Sigmoid colon (tissue), 7 donors: ENCODE measurements around the gene LZTS3. TPM values are rescaled to one million over a fixed set of nuclear protein-coding genes. Genes with fewer than 3 reads are reported as not detected.

Source experiments
- DNase-seq: peaks from one replicate; pipeline ENCODE4 v3.0.0-alpha.2; 2019
- H3K27ac ChIP-seq, 4 donors: fragments of 200-600 bp; sonication (generic); one replicate each; pipeline ENCODE4 v1.5.1; 2016 to 2019; ENCODE audit warnings: mild to moderate bottlenecking in 1 of 4
- H3K27me3 ChIP-seq, 3 donors: fragments of 200-600 bp; sonication (generic); one replicate each; pipeline ENCODE4 v1.5.1; 2019; ENCODE audit warnings: mild to moderate bottlenecking in 1 of 3
- H3K36me3 ChIP-seq, 4 donors: fragments of 200-600 bp; sonication (generic); one replicate each; pipeline ENCODE4 v1.5.1; 2016 to 2019
- H3K4me1 ChIP-seq, 4 donors: fragments of 200-600 bp; sonication (generic); one replicate each; pipeline ENCODE4 v1.5.1; 2017 to 2019
- H3K4me3 ChIP-seq, 4 donors: fragments of 200-600 bp; sonication (generic); one replicate each; pipeline ENCODE4 v1.5.1; 2017 to 2019; ENCODE audit warnings: mild to moderate bottlenecking in 2 of 4, moderate library complexity in 1 of 4
- H3K9me3 ChIP-seq, 4 donors: fragments of 200-600 bp in 3 of 4; sonication (generic) in 3 of 4; one replicate each; pipeline versions ENCODE4 v1.5.1 to v1.6.1; 2013 to 2019
- EP300 ChIP-seq, 4 donors: sonication (generic); formaldehyde crosslinking; IDR thresholded peaks; one replicate each; pipeline ENCODE4 v1.6.1; 2017; ENCODE audit warnings: antibody characterized with exemption in 4 of 4
- POLR2A ChIP-seq, 2 donors: fragments of 450-650 bp; IDR thresholded peaks; one replicate each; pipeline ENCODE4 v1.6.1; 2016; ENCODE audit warnings: antibody characterized with exemption in 2 of 2, mild to moderate bottlenecking in 2 of 2, moderate library complexity in 2 of 2
- POLR2AphosphoS5 ChIP-seq, 4 donors: sonication (generic); formaldehyde crosslinking; IDR thresholded peaks; one replicate each; pipeline ENCODE4 v1.6.1; 2017; ENCODE audit warnings: antibody characterized with exemption in 4 of 4
- WGBS, 2 donors: extraction: QIAGEN DNeasy Blood & Tissue Kit; methylation state at CpG; one replicate each; pipeline ENCODE4 v1.1.7; 2013; 5-methylcytosine and 5-hydroxymethylcytosine counted together
- intact Hi-C: fragments of 100-400 bp; cut with DNase I; formaldehyde crosslinking; loops from one replicate; pipeline ENCODE4 v1.15.1; 2023
- polyA plus RNA-seq, 3 donors: library from polyadenylated mRNA; stranded (reverse); fragments of 200-250 nt; gene quantifications; one replicate each; pipeline ENCODE4 v1.2.3, GENCODE V29; 2013
- total RNA-seq, 4 donors: library from RNA; depleted of rRNA; stranded (reverse); fragments of >200 nt; gene quantifications; one replicate each; pipeline ENCODE4 v1.1.0, GENCODE V29; 2016
- TF ChIP-seq, protein P1 (sequence below), 4 experiments: fragments of 450-650 bp in 3 of 4; fragments of 200-600 bp in 1 of 4; IDR thresholded peaks; one replicate each; pipeline ENCODE4 v1.5.1; 2016 to 2019; ENCODE audit warnings: antibody characterized with exemption in 4 of 4, mild to moderate bottlenecking in 3 of 4, moderate library complexity in 2 of 4
- donor health status: healthy with polysubstance abuse.
- donor health status: Bipolar disorder and iron deficiency.
- donor health status: healthy.

Gene LZTS3
- total and polyA plus RNA-seq, 7 donors, result 2.4 to 10.5 (median 8.3) TPM

DNA sequence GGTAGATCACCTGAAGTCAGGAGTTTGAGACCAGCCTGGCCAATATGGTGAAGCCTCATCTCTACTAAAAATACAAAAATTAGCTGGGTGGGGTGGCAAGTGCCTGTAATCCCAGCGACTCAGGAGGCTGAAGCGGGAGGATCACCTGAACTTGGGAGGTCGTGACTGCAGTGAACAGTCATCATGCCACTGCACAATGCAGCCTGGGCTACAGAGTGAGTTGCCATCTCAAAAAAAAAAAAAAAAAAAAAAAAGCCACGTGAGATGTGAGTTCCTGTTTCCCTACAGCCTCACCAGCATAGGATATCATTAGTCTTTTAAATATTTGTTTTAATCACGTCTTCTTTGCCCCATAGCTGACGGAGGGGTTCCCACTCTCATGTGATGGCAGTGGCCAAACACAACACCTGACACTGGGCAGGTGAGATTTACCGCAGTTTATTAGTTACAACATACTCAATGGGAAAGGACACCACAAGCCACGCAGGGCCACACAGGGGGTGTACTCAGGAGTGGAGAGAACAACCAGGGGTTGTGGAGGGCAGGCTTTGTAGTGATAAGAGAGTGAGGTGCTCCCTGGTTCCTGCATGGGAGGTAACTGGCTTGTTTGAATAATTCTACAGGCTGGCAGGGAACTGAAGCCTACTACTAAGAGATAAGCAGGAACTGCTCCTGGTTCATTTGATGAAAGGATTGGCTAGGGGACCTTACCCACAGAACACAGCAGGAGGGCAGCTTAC lies 4.6 kb upstream of the LZTS3 start:
- Histone ChIP-seq H3K4me3 (no peak overlapping the region), H3K36me3 (no peaks in the 10 kb centered on the region), H3K9me3 (no peaks in the 10 kb centered on the region), H3K27me3 (peaks cover 0 to 10% (median 0%) of the 10 kb centered on the region in 3 donors), H3K4me1 (peaks cover 0 to 21% (median 14%) of the 10 kb centered on the region in 4 donors), H3K27ac (no peak overlapping the region)
- 73 to 75% methylated on average over 8 of the region's 8 CpGs for WGBS, 2 donors
- peak; percentile 45 for DNase-seq
- intact Hi-C loops, result no loop called here
- TF ChIP-seq EP300 (IDR thresholded peaks at IDR 0.05), result no peak
- TF ChIP-seq POLR2A (IDR thresholded peaks at IDR 0.05), result no peak
- TF ChIP-seq POLR2AphosphoS5 (IDR thresholded peaks at IDR 0.05), result no peak
- TF ChIP-seq, protein P1, sequence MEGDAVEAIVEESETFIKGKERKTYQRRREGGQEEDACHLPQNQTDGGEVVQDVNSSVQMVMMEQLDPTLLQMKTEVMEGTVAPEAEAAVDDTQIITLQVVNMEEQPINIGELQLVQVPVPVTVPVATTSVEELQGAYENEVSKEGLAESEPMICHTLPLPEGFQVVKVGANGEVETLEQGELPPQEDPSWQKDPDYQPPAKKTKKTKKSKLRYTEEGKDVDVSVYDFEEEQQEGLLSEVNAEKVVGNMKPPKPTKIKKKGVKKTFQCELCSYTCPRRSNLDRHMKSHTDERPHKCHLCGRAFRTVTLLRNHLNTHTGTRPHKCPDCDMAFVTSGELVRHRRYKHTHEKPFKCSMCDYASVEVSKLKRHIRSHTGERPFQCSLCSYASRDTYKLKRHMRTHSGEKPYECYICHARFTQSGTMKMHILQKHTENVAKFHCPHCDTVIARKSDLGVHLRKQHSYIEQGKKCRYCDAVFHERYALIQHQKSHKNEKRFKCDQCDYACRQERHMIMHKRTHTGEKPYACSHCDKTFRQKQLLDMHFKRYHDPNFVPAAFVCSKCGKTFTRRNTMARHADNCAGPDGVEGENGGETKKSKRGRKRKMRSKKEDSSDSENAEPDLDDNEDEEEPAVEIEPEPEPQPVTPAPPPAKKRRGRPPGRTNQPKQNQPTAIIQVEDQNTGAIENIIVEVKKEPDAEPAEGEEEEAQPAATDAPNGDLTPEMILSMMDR (IDR thresholded peaks at IDR 0.05), result no peak

DNA sequence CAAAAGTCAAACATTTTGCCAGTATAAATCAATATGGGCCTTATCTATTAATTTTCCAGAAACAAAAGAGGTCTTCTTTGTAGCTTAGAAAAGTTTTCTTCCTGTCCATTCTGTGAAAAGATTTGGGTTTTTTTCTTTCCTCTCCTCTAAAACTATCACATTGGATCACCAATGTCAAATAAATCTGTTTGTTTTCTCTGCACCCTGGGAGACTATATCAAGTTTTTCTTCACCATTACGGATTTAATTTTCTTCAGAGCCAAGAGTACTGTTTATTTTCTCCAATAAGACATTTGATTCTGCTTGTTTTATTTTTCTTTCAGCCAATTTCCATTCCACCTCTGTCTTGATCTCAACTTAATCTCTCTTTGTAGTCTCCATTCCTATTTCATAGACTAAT lies 1.9 kb upstream of the LZTS3 start:
- Histone ChIP-seq H3K27ac (no peak overlapping the region), H3K9me3 (no peaks in the 10 kb centered on the region)
- WGBS, 2 donors, result 41 to 66% methylated on average over 1 of the region's 1 CpG

GRCh38 chr20:3174442-3175261 lies 1.3 kb upstream of the LZTS3 start:
- DNase-seq, result no peak
- TF ChIP-seq, protein P1 (IDR thresholded peaks at IDR 0.05), result no peak
- TF ChIP-seq EP300 (IDR thresholded peaks at IDR 0.05), result no peak
- TF ChIP-seq POLR2AphosphoS5 (IDR thresholded peaks at IDR 0.05), result no peak
- TF ChIP-seq POLR2A (IDR thresholded peaks at IDR 0.05), result no peak

More for the DNA sequence above, 1.9 kb upstream of the LZTS3 start:
- Histone ChIP-seq H3K27me3 (peaks cover 0 to 10% (median 0%) of the 10 kb centered on the region in 3 donors), H3K36me3 (no peaks in the 10 kb centered on the region), H3K4me3 (no peak overlapping the region), H3K4me1 (peaks cover 0 to 26% (median 21%) of the 10 kb centered on the region in 4 donors)
- intact Hi-C loops, result no loop called here
- TF ChIP-seq, protein P1 (IDR thresholded peaks at IDR 0.05), result no peak
- TF ChIP-seq POLR2AphosphoS5 (IDR thresholded peaks at IDR 0.05) (no peak), EP300 (IDR thresholded peaks at IDR 0.05) (no peak)
- no peak for DNase-seq

GRCh38 chr20:3173610-3174441 lies 477 bp upstream of the LZTS3 start:
- peaks cover 0 to 10% (median 0%) of the 10 kb centered on the region in 3 donors for H3K27me3 ChIP-seq
- TF ChIP-seq, protein P1 (IDR thresholded peaks at IDR 0.05), result peak in 3 of 4 experiments; percentile 23 to 27 (median 24)
- TF ChIP-seq POLR2A (IDR thresholded peaks at IDR 0.05) (no peak), POLR2AphosphoS5 (IDR thresholded peaks at IDR 0.05) (peak; percentile 19 to 52 (median 24)), EP300 (IDR thresholded peaks at IDR 0.05) (peak in 1 of 4 donors; percentile 11)
- H3K36me3 ChIP-seq, result no peaks in the 10 kb centered on the region
- H3K4me1 ChIP-seq, result peaks cover 0 to 26% (median 21%) of the 10 kb centered on the region in 4 donors
- intact Hi-C loops, result loop anchor here (5.0 kb wide), 2 partner anchors 33 to 127 kb away; partner anchors contain the start of genes ITPA and MRPS26
- DNase-seq, result peak; percentile 94
- 1% methylated on average over 84 of the region's 84 CpGs for WGBS, 2 donors
- H3K27ac ChIP-seq, result peak overlapping the region; percentile 74 to 81 (median 78)
- no peaks in the 10 kb centered on the region for H3K9me3 ChIP-seq
- H3K4me3 ChIP-seq, result peak overlapping the region; percentile 65 to 94 (median 88)

More at GRCh38 chr20:3174442-3175261, 1.3 kb upstream of the LZTS3 start:
- Histone ChIP-seq H3K36me3 (no peaks in the 10 kb centered on the region), H3K4me3 (peak overlapping the region; percentile 65 to 94 (median 88)), H3K27ac (peak overlapping the region; percentile 74 to 81 (median 78)), H3K27me3 (peaks cover 0 to 10% (median 0%) of the 10 kb centered on the region in 3 donors), H3K9me3 (no peaks in the 10 kb centered on the region), H3K4me1 (peaks cover 0 to 26% (median 21%) of the 10 kb centered on the region in 4 donors)
- intact Hi-C loops, result loop anchor here (5.0 kb wide), 2 partner anchors 33 to 127 kb away; partner anchors contain the start of genes ITPA and MRPS26
- WGBS, 2 donors, result 12 to 25% methylated on average over 13 of the region's 13 CpGs
